HCT116 (cell line): Measurements from ENCODE around the gene MCEMP1.

Experiments
- CEBPB ChIP-seq: IDR thresholded peaks from 2 replicates; pipeline ENCODE4 v1.6.1; 2012; ENCODE audit warnings: low read depth
- TF ChIP-seq, protein P1 (sequence below), 3 experiments: fragments of 200-600 bp in 1 of 3; sonication (generic) in 1 of 3; IDR thresholded peaks in 2 of 3; conservative IDR thresholded peaks in 1 of 3; 2 replicates each; pipeline ENCODE4 v1.5.1; 2012 to 2017; ENCODE audit warnings: low read depth in 2 of 3, low read length in 2 of 3, antibody characterized with exemption in 1 of 3, borderline replicate concordance in 1 of 3, control low read depth in 1 of 3, mild to moderate bottlenecking in 1 of 3, mixed read lengths in 1 of 3, mixed run types in 1 of 3, moderate library complexity in 1 of 3; ENCODE audit not compliant: insufficient read depth in 1 of 3

DNA sequence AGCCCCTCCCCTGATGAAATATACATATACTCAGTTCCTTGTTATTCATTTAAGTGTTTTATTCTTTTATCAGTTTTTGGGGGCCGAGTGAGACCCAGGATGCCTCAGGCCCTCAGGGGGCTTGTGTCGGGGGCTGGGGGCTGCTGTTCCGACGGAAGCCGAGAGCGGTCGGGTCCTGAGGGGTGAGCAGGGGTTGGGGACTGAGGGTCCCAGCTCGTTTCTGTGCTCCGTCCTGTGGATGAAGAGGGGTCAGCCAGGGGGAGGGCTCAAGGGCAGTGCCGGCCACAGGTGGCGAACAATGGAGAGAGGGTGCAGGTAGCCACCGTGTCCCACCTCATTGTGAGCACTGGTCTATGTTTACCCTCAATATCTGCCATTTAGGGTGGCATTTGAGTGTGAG lies 45.3 kb upstream of the MCEMP1 start:
- no peak for TF ChIP-seq CEBPB
- TF ChIP-seq, protein P1, sequence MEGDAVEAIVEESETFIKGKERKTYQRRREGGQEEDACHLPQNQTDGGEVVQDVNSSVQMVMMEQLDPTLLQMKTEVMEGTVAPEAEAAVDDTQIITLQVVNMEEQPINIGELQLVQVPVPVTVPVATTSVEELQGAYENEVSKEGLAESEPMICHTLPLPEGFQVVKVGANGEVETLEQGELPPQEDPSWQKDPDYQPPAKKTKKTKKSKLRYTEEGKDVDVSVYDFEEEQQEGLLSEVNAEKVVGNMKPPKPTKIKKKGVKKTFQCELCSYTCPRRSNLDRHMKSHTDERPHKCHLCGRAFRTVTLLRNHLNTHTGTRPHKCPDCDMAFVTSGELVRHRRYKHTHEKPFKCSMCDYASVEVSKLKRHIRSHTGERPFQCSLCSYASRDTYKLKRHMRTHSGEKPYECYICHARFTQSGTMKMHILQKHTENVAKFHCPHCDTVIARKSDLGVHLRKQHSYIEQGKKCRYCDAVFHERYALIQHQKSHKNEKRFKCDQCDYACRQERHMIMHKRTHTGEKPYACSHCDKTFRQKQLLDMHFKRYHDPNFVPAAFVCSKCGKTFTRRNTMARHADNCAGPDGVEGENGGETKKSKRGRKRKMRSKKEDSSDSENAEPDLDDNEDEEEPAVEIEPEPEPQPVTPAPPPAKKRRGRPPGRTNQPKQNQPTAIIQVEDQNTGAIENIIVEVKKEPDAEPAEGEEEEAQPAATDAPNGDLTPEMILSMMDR (IDR thresholded peaks at IDR 0.05 in 2 of 3, conservative IDR thresholded peaks at IDR 0.05 in 1 of 3; ENCODE audit: borderline replicate concordance in 1 of 3, insufficient read depth in 1 of 3, low read depth in 2 of 3, low read length in 2 of 3) = no peak
